ENCODE data around the gene C1GALT1C1L.
"Not testable (repeated sequence)": the region's sequence is repeated elsewhere in the genome, so short reads cannot be mapped to it uniquely, and the experiment has no call there.

Gene C1GALT1C1L

DNA sequence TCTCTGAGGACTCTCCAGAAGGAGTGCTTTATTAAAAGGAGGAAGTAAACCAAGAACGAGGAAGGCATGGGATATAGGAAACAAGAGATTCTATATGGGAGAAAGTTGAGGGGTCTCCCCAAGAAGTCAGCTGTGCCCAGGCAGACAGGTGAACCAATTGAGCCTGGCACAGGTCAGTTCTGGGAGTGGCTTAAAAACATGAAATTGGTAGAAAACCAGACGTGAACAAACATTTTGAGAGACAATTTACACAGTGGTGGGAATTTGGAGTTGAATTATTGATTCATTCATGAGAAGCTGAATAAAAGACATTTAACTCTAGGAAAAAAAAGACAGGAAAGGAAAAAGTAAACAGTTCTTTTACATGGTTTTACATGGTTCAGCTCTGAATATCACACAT is 22.7 kb downstream of the C1GALT1C1L start:
- no peak for DNase-seq (ENCODE audit: low spot score)

DNA sequence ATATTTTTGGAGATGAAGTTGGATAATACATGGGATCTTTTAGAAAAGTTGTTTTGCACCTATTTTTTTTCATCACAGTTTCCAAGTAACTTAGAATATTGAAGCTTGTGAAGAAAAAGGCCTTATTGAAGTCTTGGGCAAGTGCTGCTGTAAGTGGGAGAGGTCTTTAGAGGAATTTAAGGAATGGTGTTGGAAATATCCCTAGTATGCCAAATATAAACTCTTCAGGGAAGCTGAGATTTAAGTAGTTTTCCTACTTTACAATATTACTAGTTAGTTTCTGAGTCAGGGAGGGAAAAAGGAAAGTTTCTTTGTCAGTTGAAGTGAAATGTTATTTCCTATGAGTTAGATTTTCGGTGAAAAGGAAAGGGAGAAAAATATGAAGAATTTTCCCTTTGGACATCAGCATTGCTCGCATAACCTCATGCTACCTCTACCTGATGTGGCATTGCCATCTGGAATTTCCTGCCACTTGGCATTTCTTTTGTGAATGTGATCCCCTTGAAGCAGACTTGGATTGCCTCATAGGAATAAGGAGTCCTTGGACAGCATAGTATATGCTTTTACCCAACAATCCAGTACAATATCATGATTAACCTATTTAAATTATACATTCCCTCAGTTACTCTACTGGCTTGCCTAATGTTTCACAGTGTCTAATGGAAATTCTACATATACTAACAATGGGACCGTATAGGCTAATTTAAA is 27.1 kb downstream of the C1GALT1C1L start:
- DNase-seq (ENCODE audit: low spot score) = no peak

- no peak for DNase-seq (ENCODE audit: low spot score)
Measured at GRCh38 chr2:43643680-43644079, 32.5 kb downstream of the C1GALT1C1L start.

DNA sequence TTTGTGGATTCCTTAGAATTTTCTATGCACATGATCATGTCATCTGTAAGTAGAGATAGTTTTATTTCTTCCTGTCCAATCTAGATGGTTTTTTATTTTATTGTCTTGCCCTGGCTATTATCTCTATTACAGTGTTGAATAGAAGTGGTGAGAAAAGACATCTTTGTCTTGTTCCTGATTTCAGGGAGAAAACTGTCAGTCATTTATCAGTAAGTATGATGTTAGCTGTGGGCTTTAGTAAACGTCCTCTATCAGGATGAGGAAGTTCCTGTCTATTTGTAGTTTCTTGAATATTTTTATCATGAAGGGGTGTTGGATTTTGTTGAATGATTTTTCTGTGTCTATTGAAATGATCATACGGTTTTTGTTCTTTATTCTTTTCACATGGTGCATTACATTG is 33.9 kb downstream of the C1GALT1C1L start:
- no peak for DNase-seq (ENCODE audit: low spot score)

GRCh38 chr2:43637030-43637803 is 39.0 kb downstream of the C1GALT1C1L start, which contains the start of gene PLEKHH2:
Gene PLEKHH2 (plus strand): TSS chr2:43637260. CDS start chr2:43644674, 7,414 bp downstream.
- DNase-seq (ENCODE audit: low spot score) = peak; percentile 92

- no peak for DNase-seq (ENCODE audit: low spot score)
Measured at GRCh38 chr2:43636621-43637020, 39.6 kb downstream of the C1GALT1C1L start.

DNA sequence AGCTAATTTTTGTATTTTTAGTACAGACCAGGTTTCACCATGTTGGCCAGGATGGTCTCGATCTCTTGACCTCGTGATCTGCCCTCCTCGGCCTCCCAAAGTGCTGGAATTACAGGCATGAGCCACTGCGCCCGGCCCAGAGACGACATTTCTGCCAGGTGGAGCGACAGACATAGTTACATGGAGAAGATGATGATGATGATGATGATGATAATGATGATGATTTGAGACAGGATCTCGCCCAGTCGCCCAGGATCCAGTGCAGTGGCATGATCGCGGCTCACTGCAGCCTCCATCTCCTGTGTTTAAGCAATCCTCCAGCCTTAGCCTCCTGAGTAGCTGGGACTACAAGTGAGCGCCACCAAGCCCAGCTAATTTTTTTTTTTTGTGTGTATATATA is 40.1 kb downstream of the C1GALT1C1L start:
- not testable (repeated sequence) for DNase-seq (ENCODE audit: low spot score)

GRCh38 chr2:43634604-43635306 is 41.5 kb downstream of the C1GALT1C1L start:
- peak; percentile 89 for DNase-seq (ENCODE audit: low spot score)

GRCh38 chr2:43631618-43632317 is 44.5 kb downstream of the C1GALT1C1L start:
- no peak for DNase-seq (ENCODE audit: low spot score)

All from LoVo (cell line).